ENCODE measurements around the gene CNOT3. TPM values are rescaled to one million over a fixed set of nuclear protein-coding genes. Genes with fewer than 3 reads are reported as not detected.

The CNOT3 gene
- total and polyA plus RNA-seq, 2 of the 13 experiments (the other 11 are each of a cell fraction or from before 2014, with no cell fraction given), result 4.3 to 5.8 TPM

DNA sequence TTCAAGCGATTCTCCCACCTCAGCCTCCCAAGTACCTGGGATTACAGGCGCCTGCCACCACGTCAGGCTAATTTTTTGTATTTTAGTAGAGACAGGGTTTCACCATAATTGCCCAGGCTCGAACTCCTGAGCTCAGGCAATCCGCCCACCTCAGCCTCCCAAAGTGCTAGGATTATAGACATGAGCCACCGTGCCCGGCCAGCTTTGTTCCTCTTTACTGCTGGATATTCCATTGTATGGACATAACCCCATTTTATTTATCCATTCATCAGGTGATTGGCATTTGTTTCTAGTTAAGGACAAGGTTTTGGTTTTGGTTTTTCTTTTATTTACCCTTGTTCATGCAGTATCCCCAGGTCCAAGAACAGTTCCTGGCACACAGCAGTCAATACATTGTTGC, 59.0 kb downstream of the CNOT3 start:
- no peak overlapping the region for H2AFZ ChIP-seq (ENCODE audit: low read length)
- ChIA-PET CTCF (ENCODE audit: low intra/inter-chr PET ratio, low total read pairs) (no interaction called here), POLR2A (interaction anchor here (0.6 to 6.4 kb wide), 2 partner anchors 13 to 34 kb away, joined by 5 to 78 read pairs; no protein-coding TSS in a partner anchor)
- H3K27ac ChIP-seq (ENCODE audit: extremely low read length, insufficient read depth, low read length), result no peak overlapping the region
- no peaks in the 10 kb centered on the region for H3K9me3 ChIP-seq (ENCODE audit: low read length)
- peaks cover 8 to 27% of the 10 kb centered on the region in 2 experiments for H3K36me3 ChIP-seq (replicated peaks in 1 of 2; ENCODE audit: control insufficient read depth in 1 of 2, insufficient read depth in 2 of 2, low read length in 2 of 2)
- ATAC-seq (no peak), DNase-seq (ENCODE audit: low spot score) (no peak), FAIRE-seq (no peak)
- no peak overlapping the region for H3K4me2 ChIP-seq (ENCODE audit: low read depth, low read length)
- peaks cover 28% of the 10 kb centered on the region for H3K79me2 ChIP-seq (ENCODE audit: insufficient read depth, low read length)
- no peak overlapping the region for H3K9ac ChIP-seq (ENCODE audit: insufficient read depth, low read depth, low read length)
- peaks cover 8% of the 10 kb centered on the region for H4K20me1 ChIP-seq (ENCODE audit: insufficient read depth, low read length)
- H3K4me1 ChIP-seq (ENCODE audit: insufficient read depth, low read length), result peaks cover 26% of the 10 kb centered on the region
- in situ Hi-C loops (cut with HindIII; ENCODE audit: extremely low pct_ligation_motif_present, low pct_unique_long_range_greater_than_20kb), result no loop called here
- TF ChIP-seq, protein P1, sequence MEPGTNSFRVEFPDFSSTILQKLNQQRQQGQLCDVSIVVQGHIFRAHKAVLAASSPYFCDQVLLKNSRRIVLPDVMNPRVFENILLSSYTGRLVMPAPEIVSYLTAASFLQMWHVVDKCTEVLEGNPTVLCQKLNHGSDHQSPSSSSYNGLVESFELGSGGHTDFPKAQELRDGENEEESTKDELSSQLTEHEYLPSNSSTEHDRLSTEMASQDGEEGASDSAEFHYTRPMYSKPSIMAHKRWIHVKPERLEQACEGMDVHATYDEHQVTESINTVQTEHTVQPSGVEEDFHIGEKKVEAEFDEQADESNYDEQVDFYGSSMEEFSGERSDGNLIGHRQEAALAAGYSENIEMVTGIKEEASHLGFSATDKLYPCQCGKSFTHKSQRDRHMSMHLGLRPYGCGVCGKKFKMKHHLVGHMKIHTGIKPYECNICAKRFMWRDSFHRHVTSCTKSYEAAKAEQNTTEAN (CRISPR knock-in tag; conservative IDR thresholded peaks at IDR 0.05), result no peak
- TF ChIP-seq PPARG (CRISPR knock-in tag; conservative IDR thresholded peaks at IDR 0.05) (no peak), HDAC1 (CRISPR knock-in tag; IDR thresholded peaks at IDR 0.05) (no peak), NR2C2 (CRISPR knock-in tag; IDR thresholded peaks at IDR 0.05; ENCODE audit: borderline replicate concordance) (no peak), RCOR2 (CRISPR knock-in tag; IDR thresholded peaks at IDR 0.05) (no peak), TEAD3 (CRISPR knock-in tag; optimal IDR thresholded peaks at IDR 0.05; ENCODE audit: borderline replicate concordance) (no peak), ZFY (CRISPR knock-in tag; IDR thresholded peaks at IDR 0.05) (no peak)
- TF ChIP-seq, protein P2, sequence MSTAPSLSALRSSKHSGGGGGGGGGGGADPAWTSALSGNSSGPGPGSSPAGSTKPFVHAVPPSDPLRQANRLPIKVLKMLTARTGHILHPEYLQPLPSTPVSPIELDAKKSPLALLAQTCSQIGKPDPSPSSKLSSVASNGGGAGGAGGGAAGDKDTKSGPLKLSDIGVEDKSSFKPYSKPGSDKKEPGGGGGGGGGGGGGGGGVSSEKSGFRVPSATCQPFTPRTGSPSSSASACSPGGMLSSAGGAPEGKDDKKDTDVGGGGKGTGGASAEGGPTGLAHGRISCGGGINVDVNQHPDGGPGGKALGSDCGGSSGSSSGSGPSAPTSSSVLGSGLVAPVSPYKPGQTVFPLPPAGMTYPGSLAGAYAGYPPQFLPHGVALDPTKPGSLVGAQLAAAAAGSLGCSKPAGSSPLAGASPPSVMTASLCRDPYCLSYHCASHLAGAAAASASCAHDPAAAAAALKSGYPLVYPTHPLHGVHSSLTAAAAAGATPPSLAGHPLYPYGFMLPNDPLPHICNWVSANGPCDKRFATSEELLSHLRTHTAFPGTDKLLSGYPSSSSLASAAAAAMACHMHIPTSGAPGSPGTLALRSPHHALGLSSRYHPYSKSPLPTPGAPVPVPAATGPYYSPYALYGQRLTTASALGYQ (CRISPR knock-in tag; IDR thresholded peaks at IDR 0.05), result no peak
- TF ChIP-seq, protein P3, sequence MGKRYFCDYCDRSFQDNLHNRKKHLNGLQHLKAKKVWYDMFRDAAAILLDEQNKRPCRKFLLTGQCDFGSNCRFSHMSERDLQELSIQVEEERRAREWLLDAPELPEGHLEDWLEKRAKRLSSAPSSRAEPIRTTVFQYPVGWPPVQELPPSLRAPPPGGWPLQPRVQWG (CRISPR knock-in tag; IDR thresholded peaks at IDR 0.05; ENCODE audit: borderline replicate concordance, low read depth), result no peak
- TF ChIP-seq, protein P4, sequence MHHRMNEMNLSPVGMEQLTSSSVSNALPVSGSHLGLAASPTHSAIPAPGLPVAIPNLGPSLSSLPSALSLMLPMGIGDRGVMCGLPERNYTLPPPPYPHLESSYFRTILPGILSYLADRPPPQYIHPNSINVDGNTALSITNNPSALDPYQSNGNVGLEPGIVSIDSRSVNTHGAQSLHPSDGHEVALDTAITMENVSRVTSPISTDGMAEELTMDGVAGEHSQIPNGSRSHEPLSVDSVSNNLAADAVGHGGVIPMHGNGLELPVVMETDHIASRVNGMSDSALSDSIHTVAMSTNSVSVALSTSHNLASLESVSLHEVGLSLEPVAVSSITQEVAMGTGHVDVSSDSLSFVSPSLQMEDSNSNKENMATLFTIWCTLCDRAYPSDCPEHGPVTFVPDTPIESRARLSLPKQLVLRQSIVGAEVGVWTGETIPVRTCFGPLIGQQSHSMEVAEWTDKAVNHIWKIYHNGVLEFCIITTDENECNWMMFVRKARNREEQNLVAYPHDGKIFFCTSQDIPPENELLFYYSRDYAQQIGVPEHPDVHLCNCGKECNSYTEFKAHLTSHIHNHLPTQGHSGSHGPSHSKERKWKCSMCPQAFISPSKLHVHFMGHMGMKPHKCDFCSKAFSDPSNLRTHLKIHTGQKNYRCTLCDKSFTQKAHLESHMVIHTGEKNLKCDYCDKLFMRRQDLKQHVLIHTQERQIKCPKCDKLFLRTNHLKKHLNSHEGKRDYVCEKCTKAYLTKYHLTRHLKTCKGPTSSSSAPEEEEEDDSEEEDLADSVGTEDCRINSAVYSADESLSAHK (CRISPR knock-in tag; IDR thresholded peaks at IDR 0.05; ENCODE audit: borderline replicate concordance), result no peak
- no peak overlapping the region for H3K4me3 ChIP-seq (replicated peaks in 1 of 3; ENCODE audit: insufficient read depth in 1 of 3, low read depth in 2 of 3, low read length in 3 of 3)
- intact Hi-C loops (cut with micrococcal nuclease; ENCODE audit: unreplicated experiment), result no loop called here
- WGBS (ENCODE audit: low lambda C conversion rate), result 93% methylated on average over 7 of the region's 7 CpGs
- no peaks in the 10 kb centered on the region; a peak in 1 of 5 replicates for H3K27me3 ChIP-seq (ENCODE audit: control insufficient read depth in 1 of 2, insufficient read depth in 2 of 2, low read length in 2 of 2)
- no TSS peak for BruUV-seq (replicated peaks)

All from HepG2 (cell line).